Measurements from ENCODE around the gene OXTR.
"Not testable (repeated sequence)": the region's sequence is repeated elsewhere in the genome, so short reads cannot be mapped to it uniquely, and the experiment has no call there.

The OXTR gene

DNA sequence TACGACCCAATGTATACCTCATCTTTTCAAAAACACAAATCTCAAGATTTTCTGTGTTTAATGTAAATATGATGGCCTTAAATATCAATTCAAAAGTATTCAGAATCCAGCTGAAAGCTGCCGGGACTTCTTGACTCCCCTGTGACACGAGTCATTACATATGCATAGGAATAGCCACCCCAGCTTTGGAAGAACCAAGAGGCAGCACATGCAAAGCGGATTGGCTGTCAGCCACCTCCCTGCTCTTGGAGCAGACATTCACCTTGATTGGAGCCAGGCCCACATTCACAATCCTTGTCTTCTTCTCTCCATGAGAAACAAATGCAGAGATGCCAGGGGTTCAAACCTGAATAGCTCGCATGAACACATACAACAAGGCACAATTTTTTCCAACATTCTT is 46.6 kb downstream of the OXTR start:
- Mint-ChIP-seq H3K4me1 (ENCODE audit: low read depth) (no peaks in the 10 kb centered on the region), H3K9me3 (peaks cover 4% of the 10 kb centered on the region), H3K36me3 (ENCODE audit: low read depth) (no peaks in the 10 kb centered on the region), H3K27ac (no peak overlapping the region), H3K4me3 (no peak overlapping the region), H3K27me3 (peaks cover 6% of the 10 kb centered on the region)

- not testable (repeated sequence) for H3K27me3 Mint-ChIP-seq; H3K27ac Mint-ChIP-seq; H3K4me3 Mint-ChIP-seq; H3K9me3 Mint-ChIP-seq; H3K4me1 Mint-ChIP-seq (ENCODE audit: low read depth); H3K36me3 Mint-ChIP-seq (ENCODE audit: low read depth)
These were observed 53.7 kb downstream of the OXTR start for GRCh38 chr3:8715757-8716156.

DNA sequence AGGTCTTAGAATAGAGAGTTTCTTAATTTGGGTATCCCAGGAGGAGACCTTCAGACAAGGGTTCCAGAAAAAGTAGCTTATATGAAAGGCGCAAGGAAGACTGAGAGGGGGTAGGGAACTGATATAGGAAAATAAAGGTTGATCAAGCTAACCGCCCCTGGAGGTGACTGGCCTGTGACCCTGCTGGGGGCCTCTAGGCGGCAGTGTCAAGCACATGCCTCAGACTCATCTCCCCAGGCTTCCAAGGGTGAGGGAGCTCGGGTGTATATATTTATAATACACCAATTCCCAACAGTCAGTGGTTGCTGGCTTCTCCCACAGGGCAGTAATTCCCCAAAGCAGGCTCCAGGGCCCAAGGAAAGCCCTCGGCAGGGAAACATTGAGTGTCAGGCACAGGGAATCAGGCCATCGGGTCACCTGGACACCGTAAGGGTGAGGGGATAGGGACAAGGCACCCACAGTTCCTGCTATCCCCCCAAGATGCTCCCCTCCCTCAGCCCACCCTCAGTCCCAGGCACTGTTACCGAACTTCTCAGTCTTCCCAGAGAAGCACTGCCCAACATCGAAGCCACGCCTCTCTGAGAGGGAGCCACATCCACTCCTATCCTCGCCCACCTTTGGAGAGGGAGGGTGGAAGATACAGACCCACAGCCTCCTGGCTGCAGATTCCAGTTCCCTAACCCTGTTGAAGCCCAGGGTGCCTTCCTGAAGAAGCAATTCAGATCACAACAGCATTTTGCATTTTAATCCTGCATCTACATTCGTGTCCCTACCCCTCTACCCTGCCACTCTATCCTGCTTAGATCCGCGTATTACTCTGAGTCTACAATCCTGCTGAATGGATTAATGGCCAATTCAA is 55.3 kb downstream of the OXTR start:
- H3K27ac Mint-ChIP-seq, result no peak overlapping the region
- H3K36me3 Mint-ChIP-seq (ENCODE audit: low read depth), result no peaks in the 10 kb centered on the region
- H3K9me3 Mint-ChIP-seq, result peaks cover 5% of the 10 kb centered on the region
- no peaks in the 10 kb centered on the region for H3K4me1 Mint-ChIP-seq (ENCODE audit: low read depth)
- peaks cover 3% of the 10 kb centered on the region for H3K27me3 Mint-ChIP-seq
- H3K4me3 Mint-ChIP-seq, result no peak overlapping the region

- Mint-ChIP-seq H3K9me3 (peaks cover 5% of the 10 kb centered on the region), H3K27me3 (peaks cover under 1% of the 10 kb centered on the region), H3K4me3 (no peak overlapping the region), H3K4me1 (ENCODE audit: low read depth) (no peaks in the 10 kb centered on the region), H3K27ac (no peak overlapping the region), H3K36me3 (ENCODE audit: low read depth) (no peaks in the 10 kb centered on the region)
These were observed 56.5 kb downstream of the OXTR start for GRCh38 chr3:8712908-8713255.

DNA sequence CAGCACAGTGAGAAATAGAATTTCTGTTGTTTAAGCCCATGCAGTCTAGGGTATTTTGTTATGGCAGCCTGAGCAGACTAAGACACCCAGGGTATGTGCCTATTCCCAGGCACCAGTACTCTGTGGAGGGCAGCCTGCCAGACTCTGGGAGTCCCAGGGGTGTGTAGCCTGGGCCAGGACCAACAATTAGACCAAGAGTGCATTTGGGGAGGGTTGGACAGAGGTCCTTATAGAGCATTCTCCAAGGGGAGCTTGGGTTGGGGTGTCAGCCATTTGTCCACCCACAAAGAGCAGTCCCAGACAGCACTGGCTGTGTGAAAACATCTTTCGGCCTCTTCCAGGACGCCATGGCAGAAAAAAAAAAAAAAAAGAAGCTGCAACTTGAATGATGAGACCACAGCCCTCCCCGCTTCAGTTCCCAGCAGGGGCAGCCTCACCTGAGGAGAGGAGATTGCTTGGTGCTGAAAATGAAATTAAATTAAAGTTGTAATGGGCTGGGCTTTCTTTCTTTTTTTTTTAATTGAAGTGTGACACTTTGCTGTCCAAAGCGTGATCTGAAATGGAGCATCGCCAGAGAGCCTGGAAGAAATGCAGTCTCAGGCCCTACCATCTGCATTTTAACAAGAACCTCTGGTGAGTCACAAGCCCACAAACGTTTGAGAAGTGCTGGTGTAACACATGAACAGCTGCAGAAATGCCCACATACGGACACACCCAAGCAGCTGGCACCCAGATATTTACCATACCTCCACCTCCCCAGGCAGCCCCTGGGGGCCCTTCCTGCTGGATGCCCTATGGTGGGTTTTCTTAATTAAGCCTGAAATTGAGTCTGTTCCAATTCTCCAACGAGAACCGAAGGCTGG is 57.1 kb downstream of the OXTR start:
- Mint-ChIP-seq H3K27me3 (no peaks in the 10 kb centered on the region), H3K9me3 (peaks cover 5% of the 10 kb centered on the region), H3K4me3 (no peak overlapping the region), H3K4me1 (ENCODE audit: low read depth) (no peaks in the 10 kb centered on the region), H3K36me3 (ENCODE audit: low read depth) (no peaks in the 10 kb centered on the region), H3K27ac (no peak overlapping the region)

DNA sequence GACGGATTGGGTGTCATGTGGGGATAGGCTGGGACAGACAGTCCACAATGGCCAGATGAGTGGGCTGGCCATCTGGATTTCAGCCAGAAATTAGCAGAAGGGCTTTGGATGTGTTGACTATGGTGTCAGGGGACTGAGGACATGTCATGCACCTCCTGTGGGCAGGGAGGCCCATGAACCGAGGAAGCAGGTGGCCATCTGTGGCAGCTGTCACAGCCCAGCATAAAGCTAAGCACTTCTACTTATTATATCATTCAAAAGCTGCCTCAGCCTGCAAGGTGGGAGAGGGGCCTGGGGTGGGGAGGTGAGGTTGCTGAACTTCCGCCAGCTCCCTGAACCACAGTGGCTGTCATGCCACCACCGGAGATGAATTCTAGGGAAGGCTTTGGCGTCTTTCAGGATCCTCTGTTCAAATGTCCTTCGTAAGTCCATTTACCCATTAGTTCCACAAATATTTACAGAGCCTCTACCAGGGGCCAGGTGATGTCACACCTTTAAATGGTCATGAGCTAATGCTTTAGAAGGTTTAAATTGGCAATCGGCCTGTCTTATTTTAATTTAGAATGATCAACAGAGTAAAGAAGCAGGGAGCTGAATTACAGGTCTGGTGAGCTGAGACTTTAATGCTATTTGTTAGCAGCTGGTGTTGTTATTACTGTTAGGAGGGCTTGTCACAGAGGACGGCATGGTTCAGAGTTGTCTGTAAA is 59.5 kb downstream of the OXTR start:
- Mint-ChIP-seq H3K27ac (no peak overlapping the region), H3K27me3 (no peaks in the 10 kb centered on the region)

GRCh38 chr3:8709287-8709686 is 60.1 kb downstream of the OXTR start:
- no peaks in the 10 kb centered on the region for H3K4me1 Mint-ChIP-seq (ENCODE audit: low read depth)
- H3K4me3 Mint-ChIP-seq, result no peak overlapping the region
- H3K27me3 Mint-ChIP-seq, result no peaks in the 10 kb centered on the region
- H3K27ac Mint-ChIP-seq, result no peak overlapping the region
- no peaks in the 10 kb centered on the region for H3K36me3 Mint-ChIP-seq (ENCODE audit: low read depth)
- peaks cover 5% of the 10 kb centered on the region for H3K9me3 Mint-ChIP-seq

More for the DNA sequence above, 59.5 kb downstream of the OXTR start:
- Mint-ChIP-seq H3K4me3 (no peak overlapping the region), H3K9me3 (peaks cover 3% of the 10 kb centered on the region), H3K36me3 (ENCODE audit: low read depth) (no peaks in the 10 kb centered on the region), H3K4me1 (ENCODE audit: low read depth) (no peaks in the 10 kb centered on the region)

GRCh38 chr3:8705575-8705974 is 63.8 kb downstream of the OXTR start:
- Mint-ChIP-seq H3K36me3 (ENCODE audit: low read depth) (no peaks in the 10 kb centered on the region), H3K27ac (no peak overlapping the region), H3K9me3 (peaks cover 10% of the 10 kb centered on the region), H3K4me3 (no peak overlapping the region), H3K4me1 (ENCODE audit: low read depth) (no peaks in the 10 kb centered on the region), H3K27me3 (no peaks in the 10 kb centered on the region)

DNA sequence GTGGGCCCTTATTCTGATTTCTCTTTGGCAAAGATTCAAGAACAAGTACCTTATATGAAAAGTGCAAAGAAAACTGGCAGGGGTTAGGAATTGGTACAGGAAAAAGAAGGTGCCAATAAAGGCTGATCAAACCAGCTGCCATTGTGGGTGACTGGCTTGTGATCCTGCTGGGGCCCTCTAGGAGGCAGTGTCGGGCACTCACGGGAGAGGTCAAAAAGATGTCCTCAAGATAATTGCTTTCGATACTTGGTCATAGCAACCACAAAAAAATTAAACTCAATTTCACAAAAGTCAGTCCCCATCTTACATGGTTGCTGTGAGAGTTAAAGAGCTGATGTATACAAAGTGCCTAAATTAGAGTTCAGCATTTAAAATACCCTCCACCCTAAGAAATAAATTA is 66.9 kb downstream of the OXTR start:
- Mint-ChIP-seq H3K4me1 (ENCODE audit: low read depth) (no peaks in the 10 kb centered on the region), H3K27ac (no peak overlapping the region), H3K4me3 (no peak overlapping the region), H3K36me3 (ENCODE audit: low read depth) (no peaks in the 10 kb centered on the region), H3K9me3 (peaks cover 10% of the 10 kb centered on the region), H3K27me3 (no peaks in the 10 kb centered on the region)

Measured in stimulated activated naive CD8-positive, alpha-beta T cell treated with anti-CD3 and anti-CD28 coated beads, Interleukin-15, Interleukin-2, amounts not matched to agents 100 ng/mL and 50 ng/mL, for 24 hours (primary cell).